ENCODE measurements around the gene GCC2.

DNA sequence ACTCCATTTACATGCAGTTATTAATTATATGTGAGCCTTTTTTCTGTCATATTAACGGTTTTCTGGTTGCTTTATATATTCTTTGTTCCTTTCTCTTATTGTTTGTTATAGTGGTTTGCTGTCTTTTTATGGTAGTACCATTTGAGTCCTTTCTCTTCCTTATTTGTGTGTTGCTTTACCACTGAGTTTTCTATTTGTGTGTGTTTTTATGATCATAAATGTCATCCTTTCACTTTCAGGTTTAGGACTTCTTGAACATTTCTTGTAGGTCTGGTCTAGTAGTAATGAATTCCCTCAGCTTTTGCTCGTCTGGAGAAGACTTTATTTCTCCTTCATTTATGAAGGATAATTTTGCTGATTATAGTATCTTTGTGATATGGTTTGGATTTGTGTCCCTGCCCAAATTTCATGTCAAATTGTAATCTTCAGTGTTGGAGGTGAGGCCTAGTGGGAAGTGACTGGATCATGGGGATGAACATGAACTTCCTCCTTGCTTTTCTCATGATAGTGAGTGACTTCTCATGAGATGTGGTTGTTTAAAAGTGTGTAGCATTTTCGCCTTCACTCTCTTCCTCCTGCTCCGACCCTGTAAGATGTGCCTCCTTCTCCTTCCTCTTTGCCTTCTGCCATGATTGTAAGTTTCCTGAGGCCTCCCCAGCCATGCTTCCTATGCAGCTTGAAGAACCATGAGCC lies 11.5 kb downstream of the GCC2 start:
- no peak for TF ChIP-seq POLR2A (IDR thresholded peaks at IDR 0.05)
- TF ChIP-seq, protein P1, sequence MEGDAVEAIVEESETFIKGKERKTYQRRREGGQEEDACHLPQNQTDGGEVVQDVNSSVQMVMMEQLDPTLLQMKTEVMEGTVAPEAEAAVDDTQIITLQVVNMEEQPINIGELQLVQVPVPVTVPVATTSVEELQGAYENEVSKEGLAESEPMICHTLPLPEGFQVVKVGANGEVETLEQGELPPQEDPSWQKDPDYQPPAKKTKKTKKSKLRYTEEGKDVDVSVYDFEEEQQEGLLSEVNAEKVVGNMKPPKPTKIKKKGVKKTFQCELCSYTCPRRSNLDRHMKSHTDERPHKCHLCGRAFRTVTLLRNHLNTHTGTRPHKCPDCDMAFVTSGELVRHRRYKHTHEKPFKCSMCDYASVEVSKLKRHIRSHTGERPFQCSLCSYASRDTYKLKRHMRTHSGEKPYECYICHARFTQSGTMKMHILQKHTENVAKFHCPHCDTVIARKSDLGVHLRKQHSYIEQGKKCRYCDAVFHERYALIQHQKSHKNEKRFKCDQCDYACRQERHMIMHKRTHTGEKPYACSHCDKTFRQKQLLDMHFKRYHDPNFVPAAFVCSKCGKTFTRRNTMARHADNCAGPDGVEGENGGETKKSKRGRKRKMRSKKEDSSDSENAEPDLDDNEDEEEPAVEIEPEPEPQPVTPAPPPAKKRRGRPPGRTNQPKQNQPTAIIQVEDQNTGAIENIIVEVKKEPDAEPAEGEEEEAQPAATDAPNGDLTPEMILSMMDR (IDR thresholded peaks at IDR 0.05): no peak
